NCI-H1105 (cell line): ENCODE measurements around the gene KRTAP10-1.
A peak's percentile ranks its signal among the peaks of the same experiment; 100 is the strongest.

Experiments
- DNase-seq: peaks from one replicate; lab custom pipeline; 2025; lab: John Stamatoyannopoulos, UW

The KRTAP10-1 gene

DNA sequence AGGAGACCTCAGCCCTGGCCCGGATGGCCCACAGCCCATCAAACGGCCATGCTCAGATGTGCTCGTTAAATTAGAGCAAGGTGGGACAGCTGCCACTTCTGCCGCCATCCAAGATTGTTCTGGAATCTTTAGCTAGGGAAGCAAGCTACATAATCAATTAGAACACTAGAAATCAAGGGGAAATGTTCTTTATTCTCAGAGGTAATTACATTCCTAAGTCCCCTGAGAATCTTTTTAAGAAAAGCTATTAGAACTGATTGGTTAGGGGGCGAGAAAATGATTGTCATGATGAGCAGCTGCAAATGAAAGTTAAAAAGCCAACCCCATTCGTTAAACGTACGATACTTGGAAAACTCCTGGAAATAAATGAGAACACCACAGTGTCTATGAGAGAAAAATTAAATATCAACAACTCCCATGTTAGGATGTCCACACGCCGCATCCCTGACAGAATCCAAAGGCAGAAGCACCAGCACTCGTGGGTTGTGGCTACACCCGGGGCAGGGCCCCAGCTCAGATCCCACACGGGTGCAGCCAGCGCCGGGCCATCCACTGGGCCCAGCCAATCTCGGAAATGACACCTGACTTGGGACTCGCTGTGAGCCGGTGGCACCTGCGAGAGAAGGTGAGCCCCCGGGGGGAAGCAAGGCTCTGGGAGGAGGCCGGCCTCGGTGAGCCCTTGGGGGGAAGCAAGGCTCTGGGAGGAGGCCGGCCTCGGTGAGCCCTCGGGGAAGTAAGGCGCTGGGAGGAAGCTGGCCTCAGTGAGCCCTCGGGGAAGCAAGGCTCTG lies 37.6 kb downstream of the KRTAP10-1 start:
- no peak for DNase-seq

DNA sequence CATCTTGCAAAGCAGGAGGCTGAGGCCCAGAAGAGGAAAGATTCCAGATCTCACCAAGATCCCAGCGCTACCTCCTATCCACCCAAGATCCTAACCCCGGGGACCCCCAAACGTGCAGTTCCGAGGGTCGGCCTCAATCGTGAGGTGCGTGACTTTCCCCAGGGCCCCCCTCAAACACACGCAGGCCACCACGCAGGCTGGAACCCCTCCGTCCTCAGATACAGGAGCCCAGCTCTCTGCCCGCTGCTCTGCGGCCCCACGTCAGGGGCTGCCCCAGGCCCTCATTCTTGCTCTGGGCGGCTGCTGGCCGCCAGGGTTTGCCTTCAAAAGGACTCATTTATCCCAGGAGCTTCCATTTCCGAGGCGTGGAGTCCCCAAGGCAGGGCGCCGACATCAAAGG lies 39.9 kb downstream of the KRTAP10-1 start:
- DNase-seq: no peak

- no peak for DNase-seq
Measured at GRCh38 chr21:44499631-44500030, 40.4 kb downstream of the KRTAP10-1 start.

- no peak for DNase-seq
Measured at GRCh38 chr21:44499211-44499560, 40.8 kb downstream of the KRTAP10-1 start.

GRCh38 chr21:44498280-44499210 lies 41.5 kb downstream of the KRTAP10-1 start:
- DNase-seq: no peak

DNA sequence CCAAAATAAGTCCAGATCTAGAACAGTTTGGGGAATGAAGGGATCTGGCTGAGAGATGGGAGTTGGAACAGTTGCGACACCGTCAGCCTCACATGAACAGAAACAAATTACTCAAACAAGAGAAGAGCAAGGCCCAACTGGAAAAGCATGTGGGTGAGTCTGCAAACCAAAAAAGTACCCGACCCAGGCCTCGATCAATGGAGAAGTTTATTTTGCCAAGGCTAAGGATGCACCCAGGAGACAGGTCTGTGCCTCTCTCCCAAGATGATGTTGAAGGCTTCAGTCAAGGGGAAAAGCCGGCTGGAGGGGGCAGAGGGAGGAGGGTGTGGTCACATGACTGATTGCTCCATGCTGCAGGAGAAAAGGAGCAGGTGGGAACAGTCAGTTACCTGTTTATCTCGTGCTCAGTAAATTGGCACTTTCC lies 42.3 kb downstream of the KRTAP10-1 start:
- peak; percentile 72 for DNase-seq

DNA sequence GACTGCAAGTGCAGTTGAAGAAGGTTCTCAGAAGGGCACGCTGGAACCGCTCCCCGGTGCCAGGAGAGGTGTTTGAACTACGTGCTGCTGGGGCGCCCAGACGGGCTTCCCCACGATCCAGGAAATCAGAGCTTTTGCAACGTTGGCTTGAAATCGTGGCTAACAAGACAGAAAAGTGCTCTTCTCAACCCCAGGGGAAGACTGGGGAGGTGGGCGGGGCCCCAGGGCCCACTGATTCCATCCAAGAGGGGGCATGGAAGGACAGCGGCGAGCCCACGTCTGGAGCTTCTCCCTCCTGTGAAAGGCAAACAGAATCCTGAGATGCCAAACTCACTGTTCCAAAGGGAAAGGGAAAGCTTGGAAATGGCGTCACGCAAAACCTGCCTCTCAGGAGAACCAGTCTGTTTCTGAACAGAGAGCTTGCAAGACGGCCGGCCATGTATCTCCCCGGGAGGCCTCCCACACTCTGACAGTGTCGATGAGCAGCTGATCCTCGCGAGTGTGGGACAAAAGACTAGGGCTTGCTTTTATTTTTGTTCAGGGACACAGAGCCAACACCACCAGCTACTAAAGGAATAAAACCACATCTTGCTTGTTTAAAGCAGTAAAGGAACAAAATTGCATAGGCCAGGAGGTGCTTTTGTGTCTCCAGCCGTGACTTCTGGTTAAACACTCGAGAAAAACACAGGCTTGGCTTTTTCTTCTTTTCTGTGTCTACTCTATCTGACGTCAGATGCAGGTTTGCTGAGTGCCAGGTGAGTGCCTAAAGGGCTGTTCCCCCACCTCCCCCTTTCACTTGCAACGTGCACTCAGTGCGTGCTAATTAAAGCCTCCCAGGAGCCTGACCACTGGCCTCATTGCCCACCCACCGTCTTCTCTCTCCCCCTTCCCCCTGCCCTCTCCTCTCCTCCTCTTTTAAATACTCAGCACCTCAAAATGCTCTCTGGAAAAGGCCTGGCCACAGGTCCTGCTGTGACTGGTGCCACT lies 43.1 kb downstream of the KRTAP10-1 start:
- DNase-seq: no peak

- DNase-seq: no peak
Measured at GRCh38 chr21:44495611-44496563, 44.1 kb downstream of the KRTAP10-1 start.

DNA sequence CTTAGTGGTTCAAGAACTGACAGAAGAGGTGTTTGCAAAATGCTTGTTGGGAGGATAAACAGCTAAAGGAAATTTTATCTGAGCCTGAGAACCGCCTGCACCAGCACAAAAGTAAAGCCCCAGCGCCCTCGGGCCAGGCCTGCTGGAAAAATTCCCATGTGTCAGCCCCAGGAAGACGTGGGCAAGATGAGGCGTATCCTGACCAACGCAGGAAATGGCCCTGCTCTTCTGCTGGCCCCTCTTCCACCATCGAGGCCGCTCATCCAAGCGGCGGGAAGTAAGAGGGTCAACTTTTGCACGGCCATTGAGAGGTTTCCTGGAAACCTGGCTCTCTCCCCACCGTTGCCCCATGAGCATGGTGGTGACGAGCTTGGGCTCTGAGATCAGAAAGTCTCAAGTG lies 45.0 kb downstream of the KRTAP10-1 start:
- no peak for DNase-seq

DNA sequence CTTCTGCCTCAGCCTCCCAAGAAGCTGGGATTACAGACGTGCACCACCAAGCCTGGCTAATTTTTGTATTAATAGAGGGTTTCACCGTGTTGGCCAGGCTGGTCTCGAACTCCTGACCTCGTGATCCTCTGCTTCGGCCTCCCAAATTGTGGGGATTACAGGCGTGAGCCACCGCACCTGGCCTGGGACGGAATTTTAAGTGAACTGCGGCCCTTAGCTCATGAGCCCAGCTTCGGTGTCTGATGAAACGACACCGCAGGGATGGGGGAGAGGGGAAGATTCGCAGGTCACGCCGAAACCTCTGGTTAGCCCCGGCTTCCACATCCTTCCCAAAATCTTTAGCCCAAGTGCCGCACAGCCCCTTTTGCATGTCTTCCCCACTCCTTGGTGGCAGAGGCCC lies 45.6 kb downstream of the KRTAP10-1 start:
- no peak for DNase-seq

GRCh38 chr21:44492567-44493385 lies 47.2 kb downstream of the KRTAP10-1 start:
- no peak for DNase-seq

- no peak for DNase-seq
Measured at GRCh38 chr21:44490816-44491215, 49.2 kb downstream of the KRTAP10-1 start.

- DNase-seq: no peak
Measured at GRCh38 chr21:44490405-44490804, 49.6 kb downstream of the KRTAP10-1 start.

GRCh38 chr21:44489962-44490361 lies 50.0 kb downstream of the KRTAP10-1 start:
- no peak for DNase-seq
